Erythroblast (primary cell): ENCODE data around the gene ANKMY1.

Experiments
- GATA1 ChIP-seq: IDR thresholded peaks from 2 replicates; pipeline ENCODE4 v1.6.1; 2011; ENCODE audit warnings: low read depth, mild to moderate bottlenecking, control low read depth, low read length, moderate library complexity
- POLR2A ChIP-seq: IDR thresholded peaks from 2 replicates; pipeline ENCODE4 v1.6.1; 2011; ENCODE audit warnings: mild to moderate bottlenecking, low read length

DNA sequence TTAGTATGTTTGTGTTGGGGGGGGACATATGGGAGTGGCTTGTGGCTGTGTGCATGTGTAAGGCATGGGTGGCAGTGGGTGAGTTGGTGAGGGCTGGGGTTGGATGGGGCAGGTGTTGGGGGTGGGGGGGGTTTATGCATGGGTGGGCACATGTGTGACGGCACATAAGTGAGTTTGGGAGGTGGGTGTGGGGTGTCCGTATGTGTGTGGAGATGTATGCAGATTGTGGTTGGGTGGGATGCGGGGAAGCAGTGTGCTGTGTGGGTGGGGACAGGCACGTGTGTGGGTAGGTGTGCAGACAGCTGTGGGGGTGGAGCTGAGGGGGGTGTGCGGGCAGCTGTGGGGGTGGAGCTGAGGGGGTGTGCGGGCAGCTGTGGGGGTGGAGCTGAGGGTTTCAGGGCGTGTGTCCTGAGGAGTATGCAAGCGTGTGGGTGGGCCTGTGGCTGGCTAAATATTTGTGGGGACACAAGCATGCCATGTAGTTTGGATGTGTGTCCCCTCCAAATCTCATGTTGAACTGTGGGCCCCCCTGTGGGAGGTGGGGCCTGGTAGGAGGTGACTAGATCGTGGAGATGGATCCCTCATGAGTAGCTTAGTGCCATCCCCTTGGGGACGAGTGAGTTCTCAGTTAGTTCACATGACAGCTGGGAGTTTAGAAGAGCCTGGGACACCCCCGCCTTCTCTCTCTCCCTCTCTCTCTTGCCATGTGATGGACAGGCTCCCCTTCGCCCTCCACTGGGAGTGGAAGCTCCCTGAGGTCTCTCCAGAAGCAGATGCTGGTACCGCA lies 59.4 kb downstream of the ANKMY1 start:
- no peak for TF ChIP-seq POLR2A
- TF ChIP-seq GATA1: no peak
